Measurements from ENCODE around the gene CLDN2. TPM values are rescaled to one million over a fixed set of nuclear protein-coding genes. Genes with fewer than 3 reads are reported as not detected.

CLDN2 gene
- total RNA-seq, 6 experiments from 2014 or later: not detected

- H3K36me3 Mint-ChIP-seq (ENCODE audit: low read depth): no peaks in the 10 kb centered on the region
- peak; percentile 44 for DNase-seq
- no peak overlapping the region for H3K4me3 Mint-ChIP-seq
- TF ChIP-seq CTCF (IDR thresholded peaks at IDR 0.05): no peak
- no peaks in the 10 kb centered on the region for H3K9me3 Mint-ChIP-seq
- H3K27me3 Mint-ChIP-seq (ENCODE audit: insufficient read depth): peaks cover 3% of the 10 kb centered on the region; the same call in 1 of the 2 replicates
- no peak overlapping the region for H3K27ac Mint-ChIP-seq
- H3K4me1 Mint-ChIP-seq (ENCODE audit: low read depth): peaks cover 50% of the 10 kb centered on the region
Observed at GRCh38 chrX:106899841-106900240, 20.4 kb upstream of the CLDN2 start.

- no peaks in the 10 kb centered on the region for H3K36me3 Mint-ChIP-seq (ENCODE audit: low read depth)
- peaks cover 35% of the 10 kb centered on the region for H3K4me1 Mint-ChIP-seq (ENCODE audit: low read depth)
- H3K27me3 Mint-ChIP-seq (ENCODE audit: insufficient read depth): peaks cover 3% of the 10 kb centered on the region; the same call in 1 of the 2 replicates
- TF ChIP-seq CTCF (IDR thresholded peaks at IDR 0.05): no peak
- H3K4me3 Mint-ChIP-seq: no peak overlapping the region
- H3K9me3 Mint-ChIP-seq: no peaks in the 10 kb centered on the region
- DNase-seq: no peak
- H3K27ac Mint-ChIP-seq: no peak overlapping the region
Observed at GRCh38 chrX:106901341-106901740, 18.9 kb upstream of the CLDN2 start.

GRCh38 chrX:106901781-106902219 is 18.4 kb upstream of the CLDN2 start:
- TF ChIP-seq CTCF (IDR thresholded peaks at IDR 0.05): no peak
- Mint-ChIP-seq H3K27me3 (ENCODE audit: insufficient read depth) (peaks cover 3% of the 10 kb centered on the region), H3K4me1 (ENCODE audit: low read depth) (peaks cover 33% of the 10 kb centered on the region), H3K4me3 (no peak overlapping the region), H3K9me3 (no peaks in the 10 kb centered on the region), H3K27ac (no peak overlapping the region), H3K36me3 (ENCODE audit: low read depth) (no peaks in the 10 kb centered on the region)
- no peak for DNase-seq

- Mint-ChIP-seq H3K36me3 (ENCODE audit: low read depth) (no peaks in the 10 kb centered on the region), H3K27ac (no peak overlapping the region), H3K9me3 (no peaks in the 10 kb centered on the region), H3K4me3 (no peak overlapping the region), H3K4me1 (ENCODE audit: low read depth) (peaks cover 26% of the 10 kb centered on the region), H3K27me3 (ENCODE audit: insufficient read depth) (peaks cover 3% of the 10 kb centered on the region)
- TF ChIP-seq CTCF (IDR thresholded peaks at IDR 0.05): no peak
- no peak for DNase-seq
Observed at GRCh38 chrX:106902684-106903083, 17.5 kb upstream of the CLDN2 start.

GRCh38 chrX:106903291-106903824 is 16.8 kb upstream of the CLDN2 start, which contains the start of gene RIPPLY1:
Gene RIPPLY1, minus strand, starts transcription at chrX:106903341. Its CDS starts 54 bp downstream, at chrX:106903287.
- no peak for TF ChIP-seq CTCF (IDR thresholded peaks at IDR 0.05)
- H3K9me3 Mint-ChIP-seq: no peaks in the 10 kb centered on the region
- no peak within 1 kb of the TSS for H3K27ac Mint-ChIP-seq
- no peaks in the 10 kb centered on the region for H3K36me3 Mint-ChIP-seq (ENCODE audit: low read depth)
- H3K4me3 Mint-ChIP-seq: no peak within 1 kb of the TSS
- H3K4me1 Mint-ChIP-seq (ENCODE audit: low read depth): peaks cover 21% of the 10 kb centered on the region
- peaks cover 3% of the 10 kb centered on the region for H3K27me3 Mint-ChIP-seq (ENCODE audit: insufficient read depth)
- DNase-seq: no peak
